HG02763 (cell line): ENCODE data around the gene PES1.
"Not testable (repeated sequence)": the region's sequence is repeated elsewhere in the genome, so short reads cannot be mapped to it uniquely, and the experiment has no call there.

Source experiments
- ATAC-seq: cut with Tn5 transposase; IDR thresholded peaks from one replicate; pipeline ENCODE4 v1.9.1; 2021; ENCODE audit warnings: mild to moderate bottlenecking, moderate library complexity; ENCODE audit not compliant: unreplicated experiment

The PES1 gene

GRCh38 chr22:30556388-30556787, 35.3 kb downstream of the PES1 start:
- no peak for ATAC-seq

- no peak for ATAC-seq
Observed at GRCh38 chr22:30555282-30556210, 36.2 kb downstream of the PES1 start.

- ATAC-seq = no peak
Observed at GRCh38 chr22:30553971-30554370, 37.7 kb downstream of the PES1 start.

GRCh38 chr22:30552719-30553118, 39.0 kb downstream of the PES1 start:
- no peak for ATAC-seq

GRCh38 chr22:30551813-30552212, 39.9 kb downstream of the PES1 start:
- ATAC-seq = not testable (repeated sequence)

- no peak for ATAC-seq
Observed at GRCh38 chr22:30547188-30547587, 44.5 kb downstream of the PES1 start.

GRCh38 chr22:30546616-30547015, 45.1 kb downstream of the PES1 start, which contains the start of gene SEC14L6:
SEC14L6 (minus strand) TSS chr22:30546741; CDS start chr22:30546682, 59 bp downstream.
- no peak for ATAC-seq

- ATAC-seq = no peak
Observed at GRCh38 chr22:30542811-30543188, 48.9 kb downstream of the PES1 start.

GRCh38 chr22:30541961-30542810, 49.5 kb downstream of the PES1 start:
- ATAC-seq = no peak

- ATAC-seq = not testable (repeated sequence)
Observed at GRCh38 chr22:30541511-30541910, 50.2 kb downstream of the PES1 start.

GRCh38 chr22:30539368-30539767, 52.3 kb downstream of the PES1 start:
- no peak for ATAC-seq

GRCh38 chr22:30538280-30538679, 53.4 kb downstream of the PES1 start:
- no peak for ATAC-seq

GRCh38 chr22:30537083-30537731, 54.5 kb downstream of the PES1 start:
- ATAC-seq = no peak

GRCh38 chr22:30535182-30535581, 56.5 kb downstream of the PES1 start:
- ATAC-seq = no peak

GRCh38 chr22:30531651-30532608, 59.8 kb downstream of the PES1 start:
- ATAC-seq = no peak

- no peak for ATAC-seq
Observed at GRCh38 chr22:30526656-30527055, 65.1 kb downstream of the PES1 start.
